HL-60 (cell line): Measurements from ENCODE around the gene CTNNA3.

Experiments used
- POLR2AphosphoS5 ChIP-seq: IDR thresholded peaks from 2 replicates; pipeline ENCODE4 v1.6.1; 2012; ENCODE audit warnings: low read depth
- TF ChIP-seq, protein P1 (sequence below): IDR thresholded peaks from one replicate; pipeline ENCODE4 v1.5.1; 2011; ENCODE audit warnings: low read length, control low read depth, inconsistent platforms; ENCODE audit not compliant: insufficient read depth

DNA sequence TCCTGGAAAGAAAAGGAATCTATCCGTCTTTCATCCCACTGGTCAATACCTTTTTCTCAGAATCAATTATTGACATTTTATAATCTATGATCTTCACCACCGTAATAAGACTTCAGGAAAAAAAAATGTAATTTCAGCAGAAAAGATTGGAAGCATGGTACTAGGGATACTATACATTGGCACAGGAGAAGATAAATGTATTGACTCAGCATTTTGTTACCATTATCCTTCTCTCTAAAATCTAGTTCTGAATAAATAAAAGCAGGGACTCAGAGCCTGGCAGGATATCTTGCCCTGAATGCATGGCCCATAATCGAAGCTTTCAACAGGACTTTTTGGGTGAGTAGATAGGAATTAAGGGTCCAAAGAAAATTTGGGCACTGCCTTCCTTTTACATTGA is 649.5 kb downstream of the CTNNA3 start:
- TF ChIP-seq, protein P1, sequence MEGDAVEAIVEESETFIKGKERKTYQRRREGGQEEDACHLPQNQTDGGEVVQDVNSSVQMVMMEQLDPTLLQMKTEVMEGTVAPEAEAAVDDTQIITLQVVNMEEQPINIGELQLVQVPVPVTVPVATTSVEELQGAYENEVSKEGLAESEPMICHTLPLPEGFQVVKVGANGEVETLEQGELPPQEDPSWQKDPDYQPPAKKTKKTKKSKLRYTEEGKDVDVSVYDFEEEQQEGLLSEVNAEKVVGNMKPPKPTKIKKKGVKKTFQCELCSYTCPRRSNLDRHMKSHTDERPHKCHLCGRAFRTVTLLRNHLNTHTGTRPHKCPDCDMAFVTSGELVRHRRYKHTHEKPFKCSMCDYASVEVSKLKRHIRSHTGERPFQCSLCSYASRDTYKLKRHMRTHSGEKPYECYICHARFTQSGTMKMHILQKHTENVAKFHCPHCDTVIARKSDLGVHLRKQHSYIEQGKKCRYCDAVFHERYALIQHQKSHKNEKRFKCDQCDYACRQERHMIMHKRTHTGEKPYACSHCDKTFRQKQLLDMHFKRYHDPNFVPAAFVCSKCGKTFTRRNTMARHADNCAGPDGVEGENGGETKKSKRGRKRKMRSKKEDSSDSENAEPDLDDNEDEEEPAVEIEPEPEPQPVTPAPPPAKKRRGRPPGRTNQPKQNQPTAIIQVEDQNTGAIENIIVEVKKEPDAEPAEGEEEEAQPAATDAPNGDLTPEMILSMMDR: no peak
- TF ChIP-seq POLR2AphosphoS5: no peak
